ENCODE results near the gene STRIP2.

STRIP2 gene

DNA sequence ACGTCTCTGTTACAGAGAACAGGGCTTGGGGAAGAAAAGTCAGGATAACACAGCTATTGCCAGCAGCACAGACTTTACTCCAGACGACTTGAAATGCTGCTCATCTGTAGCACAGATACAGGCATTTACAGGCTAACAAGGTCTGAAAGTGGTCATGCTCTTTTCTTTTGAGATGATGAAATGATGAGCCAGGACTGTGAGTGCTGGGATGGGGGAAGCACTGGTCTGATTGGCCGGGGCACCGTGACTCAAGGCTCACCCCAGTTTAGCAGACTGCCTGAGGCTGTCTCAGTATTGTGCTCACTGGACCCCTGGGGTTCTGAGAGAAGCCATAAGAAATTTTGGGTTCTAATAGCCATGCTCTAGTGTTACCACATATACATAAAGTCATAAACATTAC is 80.5 kb downstream of the STRIP2 start:
- H2AFZ ChIP-seq (ENCODE audit: low read depth) = no peak overlapping the region
- TF ChIP-seq, protein P1, sequence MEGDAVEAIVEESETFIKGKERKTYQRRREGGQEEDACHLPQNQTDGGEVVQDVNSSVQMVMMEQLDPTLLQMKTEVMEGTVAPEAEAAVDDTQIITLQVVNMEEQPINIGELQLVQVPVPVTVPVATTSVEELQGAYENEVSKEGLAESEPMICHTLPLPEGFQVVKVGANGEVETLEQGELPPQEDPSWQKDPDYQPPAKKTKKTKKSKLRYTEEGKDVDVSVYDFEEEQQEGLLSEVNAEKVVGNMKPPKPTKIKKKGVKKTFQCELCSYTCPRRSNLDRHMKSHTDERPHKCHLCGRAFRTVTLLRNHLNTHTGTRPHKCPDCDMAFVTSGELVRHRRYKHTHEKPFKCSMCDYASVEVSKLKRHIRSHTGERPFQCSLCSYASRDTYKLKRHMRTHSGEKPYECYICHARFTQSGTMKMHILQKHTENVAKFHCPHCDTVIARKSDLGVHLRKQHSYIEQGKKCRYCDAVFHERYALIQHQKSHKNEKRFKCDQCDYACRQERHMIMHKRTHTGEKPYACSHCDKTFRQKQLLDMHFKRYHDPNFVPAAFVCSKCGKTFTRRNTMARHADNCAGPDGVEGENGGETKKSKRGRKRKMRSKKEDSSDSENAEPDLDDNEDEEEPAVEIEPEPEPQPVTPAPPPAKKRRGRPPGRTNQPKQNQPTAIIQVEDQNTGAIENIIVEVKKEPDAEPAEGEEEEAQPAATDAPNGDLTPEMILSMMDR (conservative IDR thresholded peaks at IDR 0.05; ENCODE audit: low read depth, low read length) = no peak

DNA sequence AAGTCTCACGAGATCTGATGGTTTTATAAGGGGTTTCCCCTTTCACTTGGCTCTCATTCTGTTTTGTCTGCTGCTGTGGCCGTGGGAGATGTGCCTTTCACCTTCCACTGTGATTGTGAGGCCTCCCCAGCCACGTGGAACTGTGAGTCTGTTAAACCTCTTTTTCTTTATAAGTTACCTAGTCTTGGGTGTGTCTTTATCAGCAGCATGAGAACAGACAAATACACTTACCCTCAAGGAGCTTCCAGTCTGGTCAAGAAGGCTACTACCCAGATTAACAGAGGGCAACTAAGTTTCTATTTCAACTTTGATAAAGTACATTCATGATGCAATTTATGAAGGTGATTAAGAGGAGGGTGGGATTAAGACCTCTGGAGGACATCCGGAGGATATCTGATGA is 81.1 kb downstream of the STRIP2 start:
- Histone ChIP-seq H3K4me1 (ENCODE audit: low read depth, poor library complexity, severe bottlenecking) (no peaks in the 10 kb centered on the region), H3K36me3 (ENCODE audit: insufficient read depth) (no peaks in the 10 kb centered on the region), H3K79me2 (ENCODE audit: insufficient read depth, low read depth) (no peaks in the 10 kb centered on the region), H2AFZ (ENCODE audit: low read depth) (no peak overlapping the region), H3K9ac (no peak overlapping the region), H3K27me3 (ENCODE audit: insufficient read depth, low read depth) (no peaks in the 10 kb centered on the region), H3K27ac (no peak overlapping the region), H3K4me2 (no peak overlapping the region), H3K4me3 (IDR thresholded peaks at IDR 0.05; ENCODE audit: insufficient read depth, low read depth, low read length) (no peak overlapping the region), H4K20me1 (ENCODE audit: insufficient read depth) (no peaks in the 10 kb centered on the region)
- TF ChIP-seq, protein P1 (conservative IDR thresholded peaks at IDR 0.05; ENCODE audit: low read depth, low read length) = no peak

More for the DNA sequence above, 80.5 kb downstream of the STRIP2 start:
- no peaks in the 10 kb centered on the region for H3K27me3 ChIP-seq (ENCODE audit: insufficient read depth, low read depth)
- H3K4me2 ChIP-seq = no peak overlapping the region
- no peak overlapping the region for H3K4me3 ChIP-seq (IDR thresholded peaks at IDR 0.05; ENCODE audit: insufficient read depth, low read depth, low read length)
- H3K79me2 ChIP-seq (ENCODE audit: insufficient read depth, low read depth) = no peaks in the 10 kb centered on the region
- H3K27ac ChIP-seq = no peak overlapping the region
- H3K36me3 ChIP-seq (ENCODE audit: insufficient read depth) = no peaks in the 10 kb centered on the region
- no peaks in the 10 kb centered on the region for H4K20me1 ChIP-seq (ENCODE audit: insufficient read depth)
- H3K4me1 ChIP-seq (ENCODE audit: low read depth, poor library complexity, severe bottlenecking) = no peaks in the 10 kb centered on the region
- no peak overlapping the region for H3K9ac ChIP-seq

DNA sequence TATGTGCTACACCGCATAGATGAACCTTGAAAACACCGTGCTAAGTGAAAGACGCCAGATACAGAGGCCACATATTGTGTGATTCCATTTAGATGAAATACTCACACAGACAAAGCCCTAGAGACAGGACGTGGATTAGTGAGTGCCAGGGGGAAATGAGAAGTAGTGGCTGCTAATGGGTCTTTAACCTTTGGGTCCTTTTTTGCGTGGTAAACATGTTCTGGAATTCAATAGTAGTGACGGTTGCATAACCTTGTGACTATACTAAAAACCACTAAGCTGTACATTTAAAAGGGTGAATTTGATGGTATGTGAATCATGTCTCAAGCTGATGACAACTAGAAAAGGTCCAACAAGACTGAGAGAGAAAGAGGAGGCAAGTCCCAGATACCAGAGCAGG is 83.7 kb downstream of the STRIP2 start:
- no peak overlapping the region for H2AFZ ChIP-seq (ENCODE audit: low read depth)
- H3K9ac ChIP-seq = no peak overlapping the region
- no peak overlapping the region for H3K4me2 ChIP-seq
- H3K27me3 ChIP-seq (ENCODE audit: insufficient read depth, low read depth) = no peaks in the 10 kb centered on the region
- H3K36me3 ChIP-seq (ENCODE audit: insufficient read depth) = no peaks in the 10 kb centered on the region
- H4K20me1 ChIP-seq (ENCODE audit: insufficient read depth) = no peaks in the 10 kb centered on the region
- TF ChIP-seq, protein P1 (conservative IDR thresholded peaks at IDR 0.05; ENCODE audit: low read depth, low read length) = no peak
- no peak overlapping the region for H3K27ac ChIP-seq
- H3K79me2 ChIP-seq (ENCODE audit: insufficient read depth, low read depth) = no peaks in the 10 kb centered on the region
- H3K4me3 ChIP-seq (IDR thresholded peaks at IDR 0.05; ENCODE audit: insufficient read depth, low read depth, low read length) = no peak overlapping the region
- H3K4me1 ChIP-seq (ENCODE audit: low read depth, poor library complexity, severe bottlenecking) = no peaks in the 10 kb centered on the region

DNA sequence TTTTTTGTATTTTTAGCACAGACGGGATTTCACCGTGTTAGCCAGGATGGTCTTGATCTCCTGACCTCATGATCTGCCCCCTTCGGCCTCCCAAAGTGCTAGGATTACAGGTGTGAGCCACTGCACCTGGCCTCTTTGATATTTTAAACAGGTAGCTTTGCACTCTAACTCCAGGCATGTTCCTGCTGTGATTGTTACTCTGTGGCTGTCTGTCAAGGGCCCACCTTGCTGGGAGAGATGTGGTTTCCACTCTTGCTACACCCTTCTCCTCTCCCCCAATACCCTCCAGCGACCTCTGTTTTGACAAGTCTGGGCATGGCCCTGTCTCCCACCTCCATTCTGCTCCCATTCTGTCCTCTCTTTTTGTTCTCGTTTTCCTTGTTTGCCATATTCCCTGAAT is 85.2 kb downstream of the STRIP2 start:
- Histone ChIP-seq H3K4me2 (no peak overlapping the region), H3K27ac (no peak overlapping the region), H3K79me2 (ENCODE audit: insufficient read depth, low read depth) (no peaks in the 10 kb centered on the region), H3K36me3 (ENCODE audit: insufficient read depth) (no peaks in the 10 kb centered on the region), H3K27me3 (ENCODE audit: insufficient read depth, low read depth) (no peaks in the 10 kb centered on the region), H3K4me3 (IDR thresholded peaks at IDR 0.05; ENCODE audit: insufficient read depth, low read depth, low read length) (no peak overlapping the region), H3K4me1 (ENCODE audit: low read depth, poor library complexity, severe bottlenecking) (peaks cover 6% of the 10 kb centered on the region), H4K20me1 (ENCODE audit: insufficient read depth) (no peaks in the 10 kb centered on the region), H3K9ac (no peak overlapping the region), H2AFZ (ENCODE audit: low read depth) (no peak overlapping the region)
- TF ChIP-seq, protein P1 (conservative IDR thresholded peaks at IDR 0.05; ENCODE audit: low read depth, low read length) = no peak
